Smooth muscle cell (in vitro differentiated cells): ENCODE results near the gene OR4Q3. TPM values are rescaled to one million over a fixed set of nuclear protein-coding genes. Genes with fewer than 3 reads are reported as not detected.
"Not testable (repeated sequence)": the region's sequence is repeated elsewhere in the genome, so short reads cannot be mapped to it uniquely, and the experiment has no call there.

Experiments used
- DNase-seq: peaks from one replicate; lab custom pipeline; 2025; ENCODE audit not compliant: unreplicated experiment; lab: John Stamatoyannopoulos, UW
- H2AFZ ChIP-seq: fragments of 200-600 bp; sonication (generic); 2 replicates; pipeline ENCODE4 v1.6.0; 2016; ENCODE audit warnings: antibody characterized with exemption, low read depth, mild to moderate bottlenecking
- H3F3A ChIP-seq: fragments of 200-600 bp; sonication (generic); 2 replicates; pipeline ENCODE4 v1.6.0; 2017; ENCODE audit warnings: antibody characterized with exemption, low read depth
- H3K27ac ChIP-seq: fragments of 200-600 bp; sonication (generic); 2 replicates; pipeline ENCODE4 v1.5.1; 2016; ENCODE audit warnings: low read depth, mild to moderate bottlenecking
- H3K27me3 ChIP-seq: fragments of 200-600 bp; sonication (generic); 2 replicates; pipeline ENCODE4 v1.6.1; 2016; ENCODE audit warnings: low read depth, mild to moderate bottlenecking
- H3K36me3 ChIP-seq: fragments of 200-600 bp; sonication (generic); 2 replicates; pipeline ENCODE4 v1.5.1; 2016; ENCODE audit warnings: low read depth
- H3K4me1 ChIP-seq: fragments of 200-600 bp; sonication (generic); 2 replicates; pipeline ENCODE4 v1.5.1; 2016; ENCODE audit warnings: low read depth
- H3K4me2 ChIP-seq: fragments of 200-600 bp; sonication (generic); 2 replicates; pipeline ENCODE4 v1.6.0; 2016; ENCODE audit warnings: mild to moderate bottlenecking
- H3K4me3 ChIP-seq: fragments of 200-600 bp; sonication (generic); 2 replicates; pipeline ENCODE4 v1.5.1; 2016; ENCODE audit warnings: mild to moderate bottlenecking
- H3K79me2 ChIP-seq: fragments of 200-600 bp; sonication (generic); 2 replicates; pipeline ENCODE4 v1.6.0; 2016; ENCODE audit warnings: low read depth, mild to moderate bottlenecking
- H3K9ac ChIP-seq: fragments of 200-600 bp; sonication (generic); 2 replicates; pipeline ENCODE4 v1.6.0; 2016; ENCODE audit warnings: low read depth
- H3K9me3 ChIP-seq: fragments of 200-600 bp; sonication (generic); replicated peaks from 2 replicates; pipeline ENCODE4 v1.5.1; 2016; ENCODE audit warnings: low read depth
- H4K20me1 ChIP-seq: fragments of 200-600 bp; sonication (generic); 2 replicates; pipeline ENCODE4 v1.6.0; 2016; ENCODE audit warnings: low read depth
- CTCF ChIP-seq: fragments of 200-600 bp; sonication (generic); IDR thresholded peaks from 2 replicates; pipeline ENCODE4 v1.5.1; 2017; ENCODE audit warnings: borderline replicate concordance, mild to moderate bottlenecking, antibody characterized with exemption; ENCODE audit not compliant: insufficient read depth, poor library complexity, severe bottlenecking
- WGBS: methylation state at CpG from one replicate; pipeline ENCODE4 v1.1.7; 2016; ENCODE audit warnings: low lambda C conversion rate; 5-methylcytosine and 5-hydroxymethylcytosine counted together
- polyA plus RNA-seq: library from polyadenylated mRNA; unstranded; fragments of >200 nt; fragmentation: Nextera tagmentation; extraction: Ambion mirVana; gene quantifications from 2 replicates; pipeline ENCODE4 v1.2.1, GENCODE V29; 2016
- small RNA-seq: library from RNA; depleted of rRNA; stranded (forward); fragments of <200 nt; gene quantifications from one replicate; pipeline ENCODE3, GENCODE V24; 2014
- total RNA-seq: library from RNA; depleted of rRNA; stranded (reverse); fragments of >200 nt; gene quantifications from 2 replicates; pipeline ENCODE4 v1.2.3, GENCODE V29; 2014

OR4Q3 gene
- total and polyA plus RNA-seq, 2 experiments from 2014 or later = not detected

DNA sequence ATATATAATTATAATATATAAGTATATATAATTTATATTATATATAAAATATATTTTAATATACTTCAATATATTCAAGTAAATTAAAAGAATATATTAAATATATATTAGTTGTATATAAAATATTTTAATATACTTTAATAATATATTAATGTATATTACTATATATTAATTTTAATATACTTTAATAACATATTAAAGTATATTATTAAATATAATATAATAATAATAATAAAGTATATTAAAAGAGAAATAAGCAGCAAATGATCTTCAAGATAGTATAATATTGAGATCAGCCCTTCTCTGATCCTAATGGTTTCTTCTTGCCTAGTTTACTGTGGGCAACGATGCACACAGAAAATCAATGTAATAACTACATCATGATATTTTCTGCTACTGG, 32.2 kb downstream of the OR4Q3 start:
- H3K36me3 ChIP-seq = no peaks in the 10 kb centered on the region
- H3K9ac ChIP-seq = no peak overlapping the region
- DNase-seq = no peak
- 72% methylated on average over 1 of the region's 1 CpG for WGBS
- H3K9me3 ChIP-seq = peaks cover 19% of the 10 kb centered on the region
- TF ChIP-seq CTCF = no peak
- no peak overlapping the region for H3K4me2 ChIP-seq
- H3F3A ChIP-seq = no peaks in the 10 kb centered on the region
- no peaks in the 10 kb centered on the region for H4K20me1 ChIP-seq
- no peaks in the 10 kb centered on the region for H3K4me1 ChIP-seq
- no peaks in the 10 kb centered on the region for H3K79me2 ChIP-seq
- no peak overlapping the region for H2AFZ ChIP-seq
- no peaks in the 10 kb centered on the region for H3K27me3 ChIP-seq
- H3K4me3 ChIP-seq = no peak overlapping the region
- no peak overlapping the region for H3K27ac ChIP-seq

GRCh38 chr14:19785848-19786247, 42.5 kb downstream of the OR4Q3 start:
- not testable (repeated sequence) for H3K4me2 ChIP-seq, H3K27ac ChIP-seq, H3K27me3 ChIP-seq, H2AFZ ChIP-seq, H4K20me1 ChIP-seq, H3K36me3 ChIP-seq, H3K4me3 ChIP-seq, H3K79me2 ChIP-seq, DNase-seq, H3K9ac ChIP-seq, H3K4me1 ChIP-seq, H3F3A ChIP-seq
- peaks cover 19% of the 10 kb centered on the region for H3K9me3 ChIP-seq
- 75% methylated on average over 16 of the region's 16 CpGs for WGBS

GRCh38 chr14:19787318-19787717, 43.9 kb downstream of the OR4Q3 start:
- not testable (repeated sequence) for H3K4me1 ChIP-seq, H3K36me3 ChIP-seq, H4K20me1 ChIP-seq, H2AFZ ChIP-seq, H3K79me2 ChIP-seq, H3K27ac ChIP-seq, H3F3A ChIP-seq, H3K27me3 ChIP-seq, H3K4me2 ChIP-seq, H3K4me3 ChIP-seq, DNase-seq, H3K9ac ChIP-seq
- peaks cover 28% of the 10 kb centered on the region for H3K9me3 ChIP-seq
- WGBS = 72% methylated on average over 6 of the region's 6 CpGs

DNA sequence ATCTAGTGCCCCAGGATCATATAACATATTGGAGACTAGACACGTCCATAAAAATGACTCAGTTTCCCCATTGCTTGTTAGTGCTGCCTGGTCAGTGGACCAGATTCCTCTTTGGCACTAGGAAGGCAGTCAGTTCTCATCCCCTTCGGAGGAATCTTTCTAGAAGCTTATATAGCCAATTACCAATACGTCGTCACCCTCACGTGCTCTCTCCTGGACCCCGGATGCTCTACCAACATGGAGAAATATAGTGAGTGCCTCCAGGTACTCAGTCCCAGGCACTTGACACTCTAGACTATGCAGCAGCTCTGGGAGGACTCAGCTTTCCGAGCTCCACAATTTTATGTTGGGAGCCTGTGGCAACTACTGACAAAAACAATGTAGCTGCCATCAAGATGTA, 44.8 kb downstream of the OR4Q3 start:
- not testable (repeated sequence) for H3K27ac ChIP-seq, H3K4me3 ChIP-seq, H4K20me1 ChIP-seq, H3K27me3 ChIP-seq, H2AFZ ChIP-seq, DNase-seq, H3K79me2 ChIP-seq, H3K9ac ChIP-seq, H3K36me3 ChIP-seq, H3K4me1 ChIP-seq, H3K4me2 ChIP-seq, H3F3A ChIP-seq
- 56% methylated on average over 7 of the region's 7 CpGs for WGBS
- H3K9me3 ChIP-seq = peaks cover 32% of the 10 kb centered on the region

GRCh38 chr14:19796520-19797108, 53.2 kb downstream of the OR4Q3 start:
- H3K9me3 ChIP-seq = peaks cover 21% of the 10 kb centered on the region
- WGBS = 74% methylated on average over 10 of the region's 10 CpGs
- H3K9ac ChIP-seq, H3F3A ChIP-seq, DNase-seq, H2AFZ ChIP-seq, H3K27ac ChIP-seq, H4K20me1 ChIP-seq, H3K4me3 ChIP-seq, H3K79me2 ChIP-seq, H3K36me3 ChIP-seq, H3K4me1 ChIP-seq, H3K4me2 ChIP-seq, H3K27me3 ChIP-seq: not testable (repeated sequence)

Small RNA genes within 50 kb of the gene (small RNA-seq; reads per million reads assigned to genes)
- gene AL512310.1 = not detected

Other genes starting within 250 kb of the OR4Q3 start
- gene OR11H2, start 29.7 kb upstream of the OR4Q3 start, total RNA-seq = not detected in 2 replicates
- gene OR11H2, start 29.7 kb upstream of the OR4Q3 start, polyA plus RNA-seq = not detected in 2 replicates
- not detected in 2 replicates for gene OR4M1, start 29.9 kb downstream of the OR4Q3 start, total RNA-seq
- gene OR4M1, start 29.9 kb downstream of the OR4Q3 start, polyA plus RNA-seq = not detected in 2 replicates
- gene OR4N2, start 60.2 kb downstream of the OR4Q3 start, total RNA-seq = not detected in 2 replicates
- not detected in 2 replicates for gene OR4N2, start 60.2 kb downstream of the OR4Q3 start, polyA plus RNA-seq
- gene OR4K2, start 131.6 kb downstream of the OR4Q3 start, total RNA-seq = not detected in 2 replicates
- not detected in 2 replicates for gene OR4K2, start 131.6 kb downstream of the OR4Q3 start, polyA plus RNA-seq
- gene OR4K5, start 177.0 kb downstream of the OR4Q3 start, total RNA-seq = not detected in 2 replicates
- not detected in 2 replicates for gene OR4K5, start 177.0 kb downstream of the OR4Q3 start, polyA plus RNA-seq
- not detected in 2 replicates for gene OR4K1, start 187.3 kb downstream of the OR4Q3 start, total RNA-seq
- not detected in 2 replicates for gene OR4K1, start 187.3 kb downstream of the OR4Q3 start, polyA plus RNA-seq
- not detected in 2 replicates for gene OR4K15, start 232.0 kb downstream of the OR4Q3 start, total RNA-seq
- gene OR4K15, start 232.0 kb downstream of the OR4Q3 start, polyA plus RNA-seq = not detected in 2 replicates